Measurements from ENCODE around the gene MYZAP.

MYZAP gene

DNA sequence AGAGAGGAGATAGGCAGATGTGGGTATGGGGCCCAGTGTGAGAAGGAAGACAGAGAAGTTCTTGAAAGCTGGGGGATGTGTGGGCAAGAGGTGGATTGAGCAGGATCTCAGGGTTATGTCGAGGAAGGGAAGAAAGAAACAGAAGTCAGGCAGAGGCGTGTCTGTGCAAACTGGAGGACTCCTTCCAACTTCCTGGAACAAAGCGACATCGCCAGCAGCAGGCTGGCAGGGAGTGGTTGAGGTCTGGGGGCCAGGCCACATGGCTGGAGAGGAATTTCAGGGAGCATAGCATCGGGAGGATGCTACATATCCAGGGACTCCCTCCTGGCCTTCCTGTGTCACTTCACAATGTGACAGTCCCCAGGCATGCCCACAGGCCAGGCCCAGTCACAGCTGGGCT lies 42.9 kb upstream of the MYZAP start:
- no peak for TF ChIP-seq CTCF (IDR thresholded peaks at IDR 0.05; ENCODE audit: low read depth, low read length, missing control alignments)
- no peak for DNase-seq (ENCODE audit: extremely low read depth, low read depth)
- no peak overlapping the region for H3K4me3 ChIP-seq (replicated peaks; ENCODE audit: low read depth, low read length)

- DNase-seq (ENCODE audit: extremely low read depth, low read depth) = no peak
- TF ChIP-seq CTCF (IDR thresholded peaks at IDR 0.05; ENCODE audit: low read depth, low read length, missing control alignments) = no peak
- H3K4me3 ChIP-seq (replicated peaks; ENCODE audit: low read depth, low read length) = no peak overlapping the region
These were observed 41.8 kb upstream of the MYZAP start for GRCh38 chr15:57549935-57550334.

GRCh38 chr15:57550640-57551039 lies 41.1 kb upstream of the MYZAP start:
- no peak for DNase-seq (ENCODE audit: extremely low read depth, low read depth)
- TF ChIP-seq CTCF (IDR thresholded peaks at IDR 0.05; ENCODE audit: low read depth, low read length, missing control alignments) = no peak
- H3K4me3 ChIP-seq (replicated peaks; ENCODE audit: low read depth, low read length) = no peak overlapping the region

GRCh38 chr15:57551715-57552677 lies 39.7 kb upstream of the MYZAP start:
- no peak for TF ChIP-seq CTCF (IDR thresholded peaks at IDR 0.05; ENCODE audit: low read depth, low read length, missing control alignments)
- no peak overlapping the region for H3K4me3 ChIP-seq (replicated peaks; ENCODE audit: low read depth, low read length)
- DNase-seq (ENCODE audit: extremely low read depth, low read depth) = peak; percentile 43

- H3K4me3 ChIP-seq (replicated peaks; ENCODE audit: low read depth, low read length) = no peak overlapping the region
- TF ChIP-seq CTCF (IDR thresholded peaks at IDR 0.05; ENCODE audit: low read depth, low read length, missing control alignments) = no peak
- no peak for DNase-seq (ENCODE audit: extremely low read depth, low read depth)
These were observed 38.9 kb upstream of the MYZAP start for GRCh38 chr15:57552678-57553334.

DNA sequence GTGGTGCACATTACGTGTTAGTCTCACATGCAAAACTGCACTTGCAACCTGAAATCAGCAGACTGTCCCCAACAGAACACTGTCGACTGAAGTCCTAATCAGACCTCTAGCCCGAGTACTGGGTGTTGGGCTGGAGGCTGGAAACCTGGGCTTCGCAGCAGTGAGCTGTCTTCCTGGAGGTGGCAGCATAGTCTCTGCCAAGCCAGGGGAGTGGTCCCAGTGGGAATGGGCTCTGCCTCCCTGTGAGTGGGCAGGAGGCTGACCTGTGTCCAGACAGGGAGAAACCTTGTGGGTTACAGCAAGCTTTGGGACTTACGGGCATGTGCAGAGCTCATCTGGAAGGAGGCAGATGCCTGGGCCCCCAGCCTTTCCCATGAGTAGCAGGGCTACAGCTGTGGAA lies 38.2 kb upstream of the MYZAP start:
- DNase-seq (ENCODE audit: extremely low read depth, low read depth) = no peak
- no peak for TF ChIP-seq CTCF (IDR thresholded peaks at IDR 0.05; ENCODE audit: low read depth, low read length, missing control alignments)

More for the DNA sequence above, 38.2 kb upstream of the MYZAP start:
- no peak overlapping the region for H3K4me3 ChIP-seq (replicated peaks; ENCODE audit: low read depth, low read length)
